ENCODE data around the gene CYTL1.
"Not testable (repeated sequence)": the region's sequence is repeated elsewhere in the genome, so short reads cannot be mapped to it uniquely, and the experiment has no call there.

CYTL1 gene

DNA sequence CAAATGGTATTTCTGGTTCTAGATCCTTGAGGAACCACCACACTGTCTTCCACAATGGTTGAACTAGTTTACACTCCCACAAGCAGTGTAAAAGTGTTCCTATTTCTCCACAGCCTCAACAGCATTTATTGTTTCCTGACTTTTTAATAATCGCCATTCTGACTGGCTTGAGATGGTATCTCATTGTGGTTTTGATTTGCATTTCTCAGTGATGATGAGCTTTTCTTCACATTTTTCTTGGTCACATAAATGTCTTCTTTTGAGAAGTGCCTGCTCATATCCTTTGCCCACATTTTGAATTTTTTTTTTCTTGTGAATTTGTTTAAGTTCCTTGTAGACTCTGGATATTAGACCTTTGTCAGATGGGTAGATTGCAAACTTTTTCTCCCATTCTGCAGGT, 22.3 kb downstream of the CYTL1 start:
- not testable (repeated sequence) for DNase-seq (ENCODE audit: low read depth)

DNA sequence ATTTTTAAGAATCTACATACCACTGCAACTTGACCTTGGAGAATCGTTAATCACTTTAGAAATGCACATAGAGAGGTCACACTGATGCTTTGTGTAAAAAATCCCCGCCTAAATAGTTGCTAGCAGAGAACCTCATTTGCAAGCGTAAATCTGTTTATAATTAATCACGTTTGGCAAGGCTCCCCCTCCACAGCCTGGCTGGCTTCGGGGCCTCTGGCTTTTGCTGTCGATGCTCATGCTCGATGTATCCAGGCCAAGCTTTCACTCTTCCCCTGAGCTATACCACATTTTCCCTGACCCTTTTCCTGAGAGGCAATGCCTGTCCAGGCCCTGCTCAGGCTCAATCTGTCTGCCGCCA, 23.4 kb downstream of the CYTL1 start:
- no peak for DNase-seq (ENCODE audit: low read depth)

DNA sequence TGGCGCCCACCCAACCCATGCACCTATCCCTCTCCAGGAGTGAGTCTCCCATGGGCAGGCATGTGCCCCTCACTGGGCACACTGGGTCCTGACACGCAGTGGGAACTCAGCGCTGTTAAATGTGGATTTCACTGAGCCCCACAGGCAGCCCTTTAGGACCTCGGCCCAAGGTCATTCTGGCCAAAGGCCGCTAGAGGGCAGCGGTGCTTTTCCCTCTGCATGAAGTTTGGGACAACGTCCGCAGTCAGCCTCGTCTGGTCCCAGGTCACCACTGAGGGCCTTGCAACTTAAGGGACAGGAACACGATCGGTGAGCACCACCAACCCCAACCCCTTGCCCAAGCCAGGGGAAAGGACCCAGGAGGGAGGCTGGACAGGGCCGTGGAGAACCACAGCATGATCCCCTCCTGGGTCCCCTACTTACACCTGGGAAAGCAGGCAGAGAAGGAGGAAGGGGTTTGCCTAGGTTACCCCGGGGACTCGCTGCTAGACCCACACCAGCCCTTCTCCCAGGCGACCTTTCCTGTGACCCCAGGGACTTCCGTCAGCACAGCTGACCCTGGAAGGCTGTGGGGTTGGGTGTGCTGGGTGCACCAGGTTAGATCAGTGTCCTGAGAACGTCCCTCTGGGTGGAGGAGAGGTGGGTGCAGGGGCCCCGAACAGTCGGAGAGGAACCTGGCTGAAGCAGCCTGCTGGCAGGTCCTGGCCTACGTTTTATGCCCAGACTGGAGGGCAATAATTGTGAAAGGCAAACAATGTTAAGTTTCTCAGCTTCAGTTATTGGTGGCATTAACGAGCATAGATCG, 24.0 kb downstream of the CYTL1 start:
- DNase-seq (ENCODE audit: low read depth): no peak

DNA sequence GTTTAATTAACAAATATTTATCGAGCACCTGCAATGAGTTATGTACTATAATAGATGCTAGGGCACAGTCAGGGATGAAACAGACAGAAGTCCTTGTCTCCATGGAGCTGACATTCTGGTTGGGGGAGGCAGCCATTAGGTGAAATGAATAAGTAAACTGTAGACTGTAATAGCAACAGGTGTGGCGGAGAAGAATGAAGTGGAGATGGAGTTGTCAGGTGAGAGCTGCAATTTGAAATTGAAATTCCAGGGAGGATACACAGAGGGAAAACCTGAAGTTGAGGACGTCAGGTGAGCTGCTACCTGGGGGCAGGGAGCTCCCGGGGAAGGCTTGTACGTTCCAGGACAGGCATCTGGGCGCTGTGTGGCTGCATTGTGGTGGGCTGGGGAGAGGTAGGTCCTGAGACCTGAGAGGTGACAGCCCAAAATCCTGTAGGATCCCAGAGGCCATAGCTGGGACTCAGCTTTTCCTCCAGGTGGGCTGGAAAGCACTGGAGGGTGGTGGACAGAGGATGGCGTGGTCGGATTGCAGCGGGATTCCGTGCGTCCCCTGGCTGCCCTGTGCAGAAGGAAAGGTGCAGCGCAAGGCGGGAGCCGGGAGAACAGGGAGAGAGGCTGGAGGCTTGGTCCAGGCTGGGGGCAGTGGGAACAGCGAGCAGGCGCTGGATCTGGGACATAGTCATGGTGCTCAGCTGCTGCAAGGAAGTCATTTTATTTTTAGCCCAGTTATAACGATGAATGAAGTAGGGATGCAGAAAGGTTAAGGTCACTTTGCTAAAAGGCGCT, 24.8 kb downstream of the CYTL1 start:
- no peak for DNase-seq (ENCODE audit: low read depth)

DNA sequence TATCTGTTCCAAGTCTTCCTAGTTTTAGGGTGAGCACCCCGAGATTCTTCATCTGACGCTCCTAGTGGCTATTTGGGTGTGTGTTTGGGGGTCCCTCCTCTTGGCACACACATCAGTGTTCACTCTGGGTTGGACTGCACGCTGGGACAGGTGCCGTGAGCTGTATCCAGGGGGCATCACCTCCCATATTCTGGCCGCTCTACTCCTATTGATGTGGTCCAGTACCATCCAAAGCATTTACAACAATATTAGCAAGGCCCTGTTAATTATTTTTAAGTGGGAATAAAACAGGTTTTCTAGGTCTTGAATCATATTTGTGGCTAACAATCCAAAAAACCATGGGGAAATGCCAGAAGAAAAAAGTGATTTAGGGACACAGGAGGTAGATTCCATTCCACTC, 26.4 kb downstream of the CYTL1 start:
- DNase-seq (ENCODE audit: low read depth): no peak

DNA sequence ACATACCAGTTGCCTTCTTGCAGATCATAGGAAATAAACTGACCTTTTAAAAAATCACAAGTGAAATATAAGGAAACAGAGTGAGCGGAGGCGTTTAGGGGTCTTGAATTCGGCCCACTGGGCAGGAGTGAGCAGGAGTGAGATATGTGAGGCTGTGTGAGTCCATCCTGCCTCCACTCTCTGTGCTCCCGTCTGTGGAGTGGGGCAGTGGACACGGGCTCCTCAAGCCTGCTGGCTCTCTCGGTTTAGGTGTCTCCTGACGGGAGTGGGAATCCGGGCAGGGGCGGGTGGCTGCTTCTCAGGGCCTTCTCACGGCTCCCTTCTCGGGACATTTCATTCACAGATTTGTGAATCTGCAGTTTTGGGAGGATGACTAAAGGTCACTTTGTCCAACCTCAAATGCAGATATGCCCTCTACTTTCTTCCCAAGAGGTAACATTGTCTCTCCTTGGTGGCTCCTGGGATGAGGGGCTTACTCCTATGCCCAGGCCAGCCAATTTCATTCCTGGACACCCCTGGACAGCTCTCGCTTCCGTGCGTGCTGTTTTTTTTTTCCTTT, 27.6 kb downstream of the CYTL1 start:
- DNase-seq (ENCODE audit: low read depth): no peak

DNA sequence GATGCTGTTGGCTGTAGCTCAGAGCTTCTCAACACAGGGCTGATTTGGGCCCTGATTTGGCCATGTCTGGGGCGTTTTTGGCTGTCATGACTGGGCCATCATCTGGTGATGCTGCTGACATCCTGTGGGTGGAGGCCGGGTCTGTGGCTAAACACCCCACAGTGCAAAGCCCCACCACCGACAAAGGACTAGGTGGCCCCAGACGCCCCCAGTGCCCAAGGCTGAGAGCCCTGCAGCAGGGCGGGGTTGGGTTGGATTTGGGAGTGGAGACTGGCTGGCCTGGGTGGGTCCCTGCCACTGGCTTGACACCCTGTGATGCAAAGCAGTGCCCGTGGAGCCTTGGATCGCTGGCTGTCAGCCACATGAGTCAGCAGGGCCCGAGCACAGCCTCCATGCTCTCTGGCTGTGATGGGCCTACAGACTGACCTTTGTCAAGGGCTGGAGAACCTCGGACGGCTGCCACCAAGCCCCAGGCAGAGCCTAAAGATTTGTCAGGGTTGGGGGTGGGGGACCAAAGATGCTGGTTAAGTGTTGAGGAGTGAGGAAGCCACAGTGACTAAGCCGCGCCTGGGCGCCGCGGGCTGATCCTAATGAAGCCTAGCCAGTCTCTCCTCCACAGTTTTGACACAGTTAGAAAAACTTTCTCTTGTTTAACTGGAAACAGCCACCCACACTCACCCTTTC, 28.3 kb downstream of the CYTL1 start:
- DNase-seq (ENCODE audit: low read depth): no peak

DNA sequence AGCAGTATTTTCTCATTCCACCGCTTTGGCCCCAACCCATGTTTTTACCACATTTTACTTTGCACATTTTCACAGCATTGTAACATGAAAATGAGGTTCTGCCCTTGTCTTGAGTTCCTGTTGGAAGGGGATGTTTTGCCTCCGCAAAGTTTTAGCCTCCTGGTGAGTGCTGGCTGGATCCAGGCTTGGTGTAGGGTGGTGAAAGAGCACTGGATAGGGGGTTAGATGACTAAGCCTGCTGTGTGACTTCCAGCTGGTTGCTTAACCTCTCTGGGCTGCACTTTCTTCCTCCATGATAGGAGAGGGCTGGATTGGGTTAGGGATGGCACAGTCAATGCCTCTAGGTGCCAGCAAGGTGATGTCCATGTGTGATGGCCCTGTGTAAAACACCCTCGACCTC, 28.9 kb downstream of the CYTL1 start:
- DNase-seq (ENCODE audit: low read depth): no peak

DNA sequence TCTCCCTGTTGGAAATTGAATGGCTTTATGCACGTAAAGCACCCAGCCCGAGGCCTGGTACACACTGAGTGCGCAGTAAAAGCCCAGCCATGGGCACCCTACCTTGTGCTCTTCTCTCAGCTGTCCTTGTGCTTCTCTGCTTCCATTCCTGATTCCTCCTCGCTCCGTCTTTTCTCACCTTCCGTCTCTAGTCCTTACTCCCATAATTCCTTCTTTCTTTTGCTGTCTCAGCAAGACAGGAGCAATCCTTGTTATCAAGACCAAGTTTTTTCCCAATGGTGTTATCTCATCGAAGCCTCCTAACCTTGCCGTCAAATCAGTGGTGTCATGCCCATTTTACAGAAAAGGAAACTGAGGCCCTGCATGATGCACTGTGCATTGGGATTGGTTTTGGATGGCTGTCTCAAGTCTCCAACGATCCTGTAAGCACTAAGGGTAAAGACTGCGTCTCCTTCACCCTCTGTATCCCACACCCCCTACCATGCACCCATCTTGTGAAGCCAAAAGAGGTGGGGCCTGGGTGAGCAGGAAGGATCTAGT, 30.1 kb downstream of the CYTL1 start:
- no peak for DNase-seq (ENCODE audit: low read depth)

DNA sequence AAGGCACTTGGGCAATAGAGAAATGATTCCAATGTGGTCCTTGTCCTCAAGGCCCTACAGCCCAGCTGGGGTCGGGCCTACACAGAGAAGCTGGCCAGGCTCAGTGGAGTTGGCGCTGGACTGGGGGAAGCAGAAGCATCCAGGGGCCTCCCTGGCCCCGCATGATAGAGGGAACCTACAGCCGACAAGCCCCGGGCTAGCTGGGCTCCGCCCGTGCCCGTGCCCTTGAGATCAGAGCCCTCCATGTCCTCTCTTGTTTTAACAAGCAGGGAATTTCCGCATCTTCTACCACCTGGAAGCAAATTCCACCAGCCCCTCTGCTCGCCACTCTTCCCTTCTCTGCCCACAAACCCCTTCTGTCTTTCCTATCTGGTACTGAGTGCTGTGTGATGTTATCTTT, 31.6 kb downstream of the CYTL1 start:
- no peak for DNase-seq (ENCODE audit: low read depth)

DNA sequence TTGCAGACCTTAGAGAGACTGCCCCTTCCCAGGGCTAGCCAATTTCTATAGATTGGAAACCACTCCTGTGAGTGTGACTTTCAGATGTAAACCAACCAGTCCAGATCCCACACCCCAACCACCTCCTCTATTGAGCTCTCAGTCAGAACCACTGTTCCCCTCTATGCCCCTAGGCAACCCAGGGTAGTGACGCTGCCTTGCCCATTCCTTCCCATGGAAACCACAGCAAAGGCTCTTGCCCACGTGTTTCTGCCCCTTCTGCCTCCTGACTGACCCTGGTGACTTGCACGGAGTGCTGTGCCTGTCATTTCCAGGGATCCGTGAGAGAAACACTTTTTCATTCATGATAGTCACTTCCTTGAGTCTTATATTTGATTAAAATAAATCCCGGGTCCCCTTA, 32.4 kb downstream of the CYTL1 start:
- DNase-seq (ENCODE audit: low read depth): no peak

DNA sequence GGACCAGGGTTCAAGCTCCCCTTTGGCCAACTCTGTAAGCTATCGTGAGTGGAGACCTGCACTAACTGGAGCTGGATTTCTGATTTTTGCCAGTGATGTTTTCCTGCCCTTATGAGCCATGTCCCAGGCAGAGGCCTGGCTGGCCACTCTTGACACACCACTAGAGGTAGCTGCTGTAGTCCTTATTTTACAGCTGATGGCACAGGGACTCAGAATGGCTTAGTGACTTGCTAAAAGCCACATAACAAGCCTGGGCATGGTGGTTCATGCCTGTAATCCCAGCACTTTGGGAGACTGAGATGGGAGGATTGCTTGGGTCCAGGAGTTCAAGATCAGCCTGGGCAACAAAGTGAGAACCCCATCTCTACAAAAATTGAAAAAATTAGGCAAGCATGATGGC, 33.4 kb downstream of the CYTL1 start:
- DNase-seq (ENCODE audit: low read depth): no peak

DNA sequence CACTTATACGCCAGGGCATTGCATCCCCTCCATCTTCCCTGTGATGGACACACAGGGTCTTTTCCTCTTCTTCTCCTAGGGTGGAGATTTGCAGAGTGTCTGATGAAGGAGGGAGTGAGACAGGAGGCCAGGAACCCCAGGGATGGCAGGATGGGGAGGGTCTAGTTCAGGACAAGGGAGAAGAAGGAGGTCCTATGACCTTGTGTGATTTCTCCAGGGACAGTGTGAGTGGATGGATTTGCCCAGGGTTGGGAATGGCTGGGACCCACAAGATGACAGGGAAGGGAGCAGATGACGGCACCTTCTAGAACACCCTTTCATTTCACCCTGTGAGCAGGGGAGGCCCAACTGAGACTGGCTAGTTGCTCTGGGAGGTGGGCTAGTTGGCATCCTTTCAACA, 34.2 kb downstream of the CYTL1 start:
- no peak for DNase-seq (ENCODE audit: low read depth)

DNA sequence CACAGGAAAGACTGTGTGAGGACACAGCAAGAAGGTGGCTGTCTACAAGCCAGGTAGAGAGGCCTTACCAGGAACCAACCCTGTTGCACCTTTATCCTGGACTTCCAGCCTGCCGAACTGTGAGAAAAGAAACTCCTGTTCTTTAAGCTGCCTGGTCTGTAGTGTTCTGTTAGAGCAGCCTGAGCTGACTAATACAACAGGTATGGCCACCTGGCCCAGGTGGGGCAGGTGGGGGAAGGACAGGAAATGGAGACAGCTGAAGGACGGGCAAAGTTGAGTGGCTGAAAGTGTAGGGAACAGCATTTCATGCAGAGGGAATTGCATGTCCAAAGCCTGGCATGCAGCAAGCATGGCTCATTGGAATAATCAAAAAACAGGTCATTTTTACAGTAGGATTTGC, 35.1 kb downstream of the CYTL1 start:
- no peak for DNase-seq (ENCODE audit: low read depth)

DNA sequence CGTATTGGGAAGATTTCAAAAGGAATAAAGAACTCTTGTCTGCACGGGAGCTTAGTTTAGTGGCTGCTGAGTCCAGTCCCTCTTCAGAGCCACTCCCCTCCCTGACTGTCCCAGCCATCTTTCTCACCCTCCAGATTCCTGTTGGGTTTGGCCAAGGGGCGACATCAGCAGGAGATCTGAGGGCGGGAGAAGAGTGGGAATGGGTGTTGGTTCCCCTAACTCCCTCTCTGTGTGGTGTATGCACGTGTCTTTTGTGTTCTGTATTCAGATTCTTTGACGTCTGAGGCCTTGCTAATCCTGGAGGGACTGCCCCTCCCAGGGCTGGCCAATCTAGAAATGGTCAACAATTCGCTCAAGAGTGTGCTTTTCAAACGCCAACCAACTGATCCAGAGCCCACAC, 37.4 kb downstream of the CYTL1 start:
- no peak for DNase-seq (ENCODE audit: low read depth)

DNA sequence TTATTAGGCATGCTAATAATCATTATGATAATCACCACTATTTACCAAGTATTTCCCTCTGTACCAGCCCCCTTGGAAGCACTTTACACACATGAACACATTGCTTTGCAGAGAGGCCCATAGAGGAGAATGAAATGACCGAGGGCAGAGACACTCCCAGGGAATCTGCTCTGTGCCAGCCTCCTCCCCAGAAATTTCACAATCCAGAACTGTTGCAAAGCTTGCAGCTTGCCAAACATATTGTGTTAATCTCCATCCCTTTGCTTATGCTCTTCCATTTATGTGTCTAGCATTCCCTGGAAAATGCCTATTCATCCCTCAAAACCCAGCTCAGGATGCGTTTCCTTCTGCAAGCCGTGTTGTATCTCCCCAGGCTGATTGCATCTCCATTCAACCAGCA, 37.8 kb downstream of the CYTL1 start:
- DNase-seq (ENCODE audit: low read depth): no peak

DNA sequence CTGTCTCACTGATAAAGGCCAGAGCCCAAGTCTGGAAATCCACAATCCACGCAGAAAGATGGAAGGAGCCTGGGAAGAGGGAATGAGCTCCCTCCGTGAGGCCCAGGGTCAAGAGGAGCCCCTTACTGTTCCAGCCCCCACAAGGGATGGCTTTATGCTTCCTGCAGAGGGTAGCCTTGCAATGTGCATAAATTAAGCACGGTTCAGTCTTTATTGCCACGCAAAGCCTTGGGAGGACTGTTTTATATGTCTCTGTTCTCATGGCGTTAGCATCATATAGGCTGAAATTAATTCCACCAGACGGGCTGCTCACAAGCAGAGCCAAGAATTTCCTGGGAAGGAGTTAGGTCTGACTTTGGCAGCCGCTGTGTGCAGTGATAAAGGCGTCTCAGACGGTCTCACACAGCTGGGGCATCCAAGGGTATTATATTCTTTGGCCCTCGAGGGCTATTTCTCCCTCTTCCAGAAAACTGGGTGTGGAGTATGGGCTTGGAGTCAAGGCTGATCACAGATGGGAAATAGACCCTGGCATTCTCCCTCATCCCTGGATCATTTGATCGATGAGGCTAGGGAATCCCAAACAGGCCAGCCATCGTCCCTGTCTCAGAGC, 38.5 kb downstream of the CYTL1 start:
- no peak for DNase-seq (ENCODE audit: low read depth)

DNA sequence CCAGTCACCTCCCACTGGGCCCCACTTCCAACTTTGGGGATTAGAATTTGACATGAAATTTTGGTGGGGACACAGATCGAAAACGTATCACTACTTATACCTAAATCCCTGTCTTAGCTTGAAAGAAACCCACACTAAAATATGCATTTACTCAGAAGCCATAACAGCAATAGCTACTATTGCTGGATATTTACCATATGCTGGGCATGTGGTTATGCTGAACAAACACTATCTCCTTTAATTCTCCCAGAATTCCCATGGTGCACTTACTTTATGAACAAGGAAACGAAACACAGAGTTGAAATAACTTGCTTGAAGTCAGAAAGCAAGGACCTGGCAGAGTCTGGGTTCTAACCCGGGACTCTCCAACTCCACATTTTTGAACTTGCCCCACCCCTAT, 39.3 kb downstream of the CYTL1 start:
- no peak for DNase-seq (ENCODE audit: low read depth)

DNA sequence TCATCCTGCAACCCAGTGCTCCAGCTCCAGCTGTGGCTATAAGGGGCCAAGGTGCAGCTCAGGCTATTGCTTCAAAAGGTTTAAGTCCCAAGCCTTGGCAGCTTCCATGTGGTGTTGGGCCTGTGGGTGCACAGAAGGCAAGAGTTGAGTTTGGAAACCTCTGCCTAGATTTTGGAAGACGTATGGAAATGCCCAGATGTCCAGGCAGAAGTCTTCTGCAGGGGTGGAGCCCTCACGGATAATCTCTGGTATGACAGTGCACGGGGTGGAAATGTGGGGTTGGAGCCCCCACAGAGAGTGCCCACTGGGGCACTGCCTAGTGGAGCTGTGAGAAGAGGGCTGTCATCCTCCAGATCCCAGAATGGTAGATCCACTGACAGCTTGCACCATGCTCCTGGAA, 44.5 kb downstream of the CYTL1 start:
- no peak for DNase-seq (ENCODE audit: low read depth)

DNA sequence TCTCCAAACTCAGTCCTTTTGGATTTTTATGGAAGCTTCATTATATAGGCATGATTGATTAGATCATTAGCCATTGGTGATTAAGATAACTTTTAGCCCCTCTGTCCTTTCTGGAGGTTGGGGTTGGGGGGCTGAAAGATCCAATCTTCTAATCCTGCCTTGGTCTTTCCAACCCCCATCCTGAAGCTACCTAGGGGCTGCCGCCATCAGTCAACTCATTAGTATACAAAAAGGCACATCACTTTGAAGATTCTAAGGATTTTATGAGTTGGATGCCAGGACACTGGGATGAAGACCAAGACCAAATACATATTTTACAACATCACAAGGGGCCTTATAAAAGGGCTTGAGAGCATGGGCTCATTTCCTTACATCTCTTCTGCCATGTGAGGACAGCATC, 47.5 kb downstream of the CYTL1 start:
- DNase-seq (ENCODE audit: low read depth): no peak

DNA sequence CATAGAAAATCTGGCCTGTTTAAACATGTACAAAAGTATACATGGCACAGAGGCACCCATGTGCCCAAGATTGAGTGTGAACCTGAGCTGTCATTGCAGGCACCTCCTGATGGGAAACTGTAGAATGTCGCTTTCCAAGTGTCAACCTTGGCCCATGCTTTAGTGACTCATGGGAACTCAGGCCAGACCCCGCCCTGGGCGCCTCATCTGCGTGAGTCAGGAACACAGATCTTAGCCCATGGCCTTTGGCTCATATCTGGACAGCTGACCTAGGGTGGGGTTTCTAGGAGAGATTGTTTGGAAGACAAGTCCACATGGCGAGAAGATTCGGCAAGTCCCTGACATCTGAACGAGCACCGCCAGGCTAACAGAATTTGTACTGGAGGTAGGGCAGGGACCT, 50.0 kb downstream of the CYTL1 start:
- no peak for DNase-seq (ENCODE audit: low read depth)

DNA sequence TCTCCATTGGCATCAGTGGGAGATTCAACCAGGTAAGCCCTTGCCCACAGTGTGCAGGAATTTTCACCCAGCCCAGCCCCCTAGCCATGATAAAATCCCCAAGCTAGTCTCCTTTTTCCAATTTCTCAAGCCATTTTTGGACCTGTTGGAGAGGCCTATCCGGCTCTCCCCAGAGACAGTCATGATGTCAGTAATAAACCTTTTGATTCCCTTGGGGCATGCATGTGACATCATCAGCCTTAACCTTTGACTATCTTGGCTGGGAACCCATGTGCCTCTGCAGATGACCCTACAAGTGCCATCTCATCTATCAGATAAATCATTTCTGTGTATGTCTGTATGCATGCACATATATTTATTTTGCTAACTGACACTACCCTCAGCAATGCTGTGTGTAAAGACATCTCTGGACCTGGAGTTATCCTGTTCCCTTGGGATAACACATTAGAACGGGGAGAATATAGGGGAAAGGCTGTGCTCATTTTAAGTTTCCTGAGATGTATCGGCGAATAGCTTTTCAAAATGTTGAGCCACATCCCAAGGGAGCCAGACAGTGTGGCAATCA, 51.0 kb downstream of the CYTL1 start:
- DNase-seq (ENCODE audit: low read depth): no peak
